NCI-H146 treated with DMSO at 0.1 percent for 48 hours (cell line): ENCODE measurements around the gene ATP1B3.
"Not testable (repeated sequence)": the region's sequence is repeated elsewhere in the genome, so short reads cannot be mapped to it uniquely, and the experiment has no call there.

Source experiments
- DNase-seq: peaks from one replicate; lab custom pipeline; 2025; ENCODE audit not compliant: unreplicated experiment; lab: John Stamatoyannopoulos, UW

ATP1B3 gene

GRCh38 chr3:141941093-141941492, 64.7 kb downstream of the ATP1B3 start:
- peak; percentile 97 for DNase-seq

GRCh38 chr3:141942006-141942405, 65.6 kb downstream of the ATP1B3 start:
- DNase-seq, result no peak

- DNase-seq, result no peak
These were observed 69.5 kb downstream of the ATP1B3 start for GRCh38 chr3:141945726-141946485.

- no peak for DNase-seq
These were observed 73.0 kb downstream of the ATP1B3 start for GRCh38 chr3:141949399-141949798.

GRCh38 chr3:141949972-141950371, 73.5 kb downstream of the ATP1B3 start:
- DNase-seq, result no peak

- no peak for DNase-seq
These were observed 74.4 kb downstream of the ATP1B3 start for GRCh38 chr3:141950572-141951493.

GRCh38 chr3:141952611-141953010, 76.2 kb downstream of the ATP1B3 start:
- no peak for DNase-seq

- DNase-seq, result no peak
These were observed 78.7 kb downstream of the ATP1B3 start for GRCh38 chr3:141955175-141955574.

DNA sequence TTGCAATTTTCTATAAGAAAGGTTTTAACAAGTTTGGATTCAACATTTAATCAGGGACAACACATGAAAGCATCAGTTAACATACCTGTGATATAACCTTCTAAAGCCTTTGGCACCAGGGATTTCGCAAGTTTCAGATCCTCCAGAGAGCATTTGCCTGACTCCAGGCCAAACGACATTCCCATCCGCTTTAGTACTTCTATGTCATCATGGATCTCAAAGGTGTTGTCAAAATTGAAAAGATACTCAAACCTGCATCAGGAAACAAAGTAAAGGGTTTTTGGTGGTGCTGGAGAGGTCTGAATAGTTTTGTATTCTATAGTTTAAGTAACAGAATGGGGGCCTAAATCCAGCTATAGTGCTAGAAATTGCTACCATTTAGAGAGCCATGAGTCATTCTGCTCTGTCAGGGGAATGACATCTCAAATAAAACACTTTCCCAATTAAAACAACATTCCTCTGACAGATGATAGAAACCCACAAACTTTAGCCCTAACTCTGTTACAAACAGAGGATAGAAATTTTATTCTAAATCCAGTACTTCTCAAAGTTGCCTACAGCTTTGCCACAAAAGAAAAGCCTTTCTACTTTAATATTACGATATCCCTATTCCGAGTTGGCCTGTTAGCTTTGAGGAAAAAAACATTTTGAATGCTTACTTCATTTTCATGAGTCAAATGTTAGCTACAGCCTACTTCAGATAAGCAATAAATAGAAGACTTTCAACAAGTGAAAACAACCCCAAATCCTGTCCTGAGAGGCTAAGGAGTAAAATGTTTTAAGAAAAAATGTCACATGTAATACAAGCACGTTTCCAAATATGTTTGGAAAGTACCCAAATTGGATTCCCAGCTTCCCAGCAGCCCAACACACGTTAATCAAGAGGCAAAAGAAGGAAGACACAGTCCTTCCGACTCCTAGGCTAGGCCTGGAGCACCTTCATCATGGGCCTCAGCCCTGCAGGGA, 83.4 kb downstream of the ATP1B3 start:
- DNase-seq, result no peak

DNA sequence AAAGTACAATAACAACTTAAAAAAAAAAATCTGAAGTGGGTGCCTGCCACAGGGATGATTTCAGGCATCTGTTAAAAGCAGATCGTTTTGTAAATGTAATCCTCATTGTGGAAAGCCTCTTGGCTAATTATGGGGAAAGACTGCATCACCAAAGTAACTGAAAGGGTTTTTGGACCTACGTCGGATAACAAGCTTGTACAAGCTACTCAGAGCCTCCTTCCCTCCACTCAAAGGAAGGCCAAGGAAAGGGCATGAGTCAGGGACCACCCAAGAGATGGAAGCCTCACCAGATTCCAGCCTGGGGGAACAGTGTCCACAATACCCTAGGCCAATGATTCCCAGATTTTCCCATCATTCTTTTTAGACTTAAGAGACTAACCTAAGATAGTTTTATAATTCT, 84.3 kb downstream of the ATP1B3 start:
- DNase-seq, result no peak

DNA sequence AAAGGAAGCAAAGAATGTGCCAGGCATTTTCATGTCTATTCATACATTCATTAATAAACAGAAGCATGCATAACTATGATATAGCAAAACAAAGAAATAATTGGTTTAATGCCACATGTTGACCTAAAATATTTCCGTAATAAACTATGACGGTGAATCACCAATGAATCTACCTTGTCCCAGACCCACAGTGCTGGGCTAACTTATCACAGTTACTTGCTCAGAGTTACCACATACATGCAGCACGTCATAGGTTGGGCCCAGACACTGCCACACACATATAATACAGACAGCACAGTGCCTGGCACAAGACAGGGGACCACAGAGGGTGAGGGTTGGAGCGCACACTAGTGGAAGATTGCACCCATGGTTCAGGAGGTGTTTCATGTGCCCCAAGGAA, 86.9 kb downstream of the ATP1B3 start:
- DNase-seq, result no peak

DNA sequence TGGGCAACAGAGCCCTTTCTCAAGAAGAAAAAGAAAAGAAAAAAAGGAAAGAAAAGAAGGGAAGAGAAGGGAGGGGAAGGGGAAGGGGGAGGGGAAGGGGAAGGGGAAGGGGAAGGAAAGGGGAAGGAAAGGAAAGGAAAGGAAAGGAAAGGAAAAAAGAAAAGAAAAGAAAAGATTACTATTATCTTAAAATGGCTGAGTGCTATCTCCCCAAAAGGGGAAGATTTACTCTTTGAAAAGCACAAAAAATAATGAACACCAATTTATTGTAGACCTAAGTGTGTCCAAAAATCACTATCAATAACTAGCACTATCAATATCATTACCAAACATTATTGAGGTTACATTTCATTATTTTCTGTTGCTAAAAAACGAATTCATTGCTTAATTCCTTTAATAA, 89.0 kb downstream of the ATP1B3 start:
- DNase-seq, result no peak

DNA sequence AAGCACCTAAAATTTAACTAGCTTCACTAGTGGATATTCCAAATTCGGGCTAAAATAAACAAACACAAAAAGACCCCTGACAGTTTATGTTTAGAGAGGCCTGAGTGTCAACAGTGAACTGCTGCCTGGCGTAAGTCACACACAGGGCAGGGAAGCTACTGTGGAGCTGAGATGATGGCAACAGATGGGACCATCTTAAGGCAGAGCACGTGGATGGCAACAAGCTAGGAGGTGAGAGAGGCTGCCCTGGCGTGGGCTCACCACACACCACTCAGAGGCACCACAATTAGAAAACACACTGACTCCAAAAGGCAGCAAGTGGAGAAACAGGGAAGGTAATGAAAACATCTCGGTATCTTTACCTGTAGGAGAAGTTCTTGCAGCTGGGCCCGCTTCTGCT, 93.3 kb downstream of the ATP1B3 start:
- no peak for DNase-seq

DNA sequence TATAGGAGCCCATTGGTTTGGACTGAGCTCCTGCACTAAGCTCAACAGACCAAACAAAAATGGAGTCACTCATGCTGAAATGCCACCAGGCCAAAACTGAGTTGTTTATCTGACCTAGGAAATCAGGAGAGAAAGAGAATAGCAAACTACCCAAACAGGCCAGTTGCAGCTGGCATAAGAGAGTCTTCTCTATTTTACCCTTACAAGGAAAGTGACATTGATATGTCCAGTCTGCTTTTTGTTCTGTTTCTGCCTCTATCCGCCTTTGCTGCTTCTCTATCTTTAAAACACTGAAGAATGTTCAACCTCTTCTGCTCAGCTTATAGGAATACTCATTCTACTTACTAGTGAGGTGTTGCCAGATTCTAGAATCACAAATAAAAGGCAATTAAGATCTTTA, 95.1 kb downstream of the ATP1B3 start:
- DNase-seq, result no peak

DNA sequence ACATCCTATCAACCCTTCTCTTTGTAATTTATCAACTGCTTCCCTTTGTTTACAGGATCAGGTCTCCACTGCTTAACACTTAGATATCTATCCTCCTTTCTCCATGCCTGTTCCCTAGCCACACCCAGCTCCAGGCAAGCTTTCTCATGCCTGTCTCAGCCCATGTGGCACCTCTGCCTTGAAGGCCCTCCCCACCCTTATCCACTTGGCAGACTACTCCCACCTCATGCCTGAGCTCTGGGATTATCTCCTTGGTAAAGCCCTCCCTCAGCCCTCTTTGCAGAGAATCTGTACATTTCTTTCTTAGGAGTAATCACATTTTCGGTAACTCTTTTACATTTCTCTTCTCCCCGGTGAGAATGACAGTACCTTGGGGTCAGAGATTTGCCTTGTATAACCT, 96.0 kb downstream of the ATP1B3 start:
- no peak for DNase-seq

DNA sequence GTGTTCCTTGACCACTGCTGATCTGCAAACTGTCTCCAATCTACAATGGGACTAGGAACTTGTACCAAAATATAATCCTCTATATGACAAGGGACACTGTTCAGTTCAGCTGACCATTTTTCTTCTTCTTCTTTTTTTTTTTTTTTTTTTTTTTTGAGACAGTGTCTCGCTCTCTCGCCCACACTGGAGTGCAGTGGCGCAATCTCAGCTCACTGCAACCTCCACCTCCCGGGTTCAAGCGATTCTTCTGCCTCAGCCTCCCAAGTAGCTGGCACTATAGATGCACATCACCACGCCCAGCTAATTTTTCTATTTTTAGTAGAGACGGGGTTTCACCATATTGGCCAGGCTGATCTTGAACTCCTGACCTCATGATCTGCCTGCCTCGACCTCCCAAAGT, 98.3 kb downstream of the ATP1B3 start:
- DNase-seq, result not testable (repeated sequence)
